DMS53 treated with DMSO at 0.1 percent for 48 hours (cell line): Measurements from ENCODE around the gene FAM114A1.
A peak's percentile ranks its signal among the peaks of the same experiment; 100 is the strongest.

Experiments used
- DNase-seq: peaks from one replicate; lab custom pipeline; 2025; ENCODE audit not compliant: unreplicated experiment; lab: John Stamatoyannopoulos, UW

FAM114A1 gene

DNA sequence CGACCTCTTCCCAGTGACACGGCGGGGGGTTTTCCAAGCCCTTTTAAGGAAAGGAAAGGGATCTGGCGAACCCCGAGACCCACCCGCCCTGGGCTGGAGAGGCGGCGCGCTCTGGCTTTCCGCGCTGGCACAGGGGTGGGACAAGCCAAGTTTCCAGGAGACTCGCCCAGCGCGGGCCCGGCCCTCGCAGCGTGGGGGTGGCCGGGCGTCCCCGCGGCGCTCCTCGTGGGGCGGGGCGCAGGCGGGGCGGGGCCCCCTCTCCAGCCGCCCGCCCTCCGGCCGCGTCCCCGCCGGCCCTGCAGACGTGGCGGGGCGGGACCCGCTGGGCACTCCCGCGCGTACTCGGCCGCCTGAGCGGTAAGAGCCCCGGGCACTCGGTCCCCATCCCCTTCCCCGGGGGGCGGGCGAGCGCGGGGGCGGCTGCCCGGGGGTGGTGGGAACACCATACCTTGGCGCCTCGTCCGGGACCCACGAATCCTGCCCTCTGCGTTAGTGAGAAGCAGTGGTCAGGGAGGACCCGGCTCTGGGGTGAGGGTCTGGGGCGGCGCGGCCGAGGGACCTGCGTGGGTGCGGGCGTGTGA, at the start of gene FAM114A1:
FAM114A1 (plus strand) TSS at position 329 of the 581 bp plus-strand sequence. CDS start 10,273 bp downstream, outside the sequence.
- peak; percentile 70 for DNase-seq

DNA sequence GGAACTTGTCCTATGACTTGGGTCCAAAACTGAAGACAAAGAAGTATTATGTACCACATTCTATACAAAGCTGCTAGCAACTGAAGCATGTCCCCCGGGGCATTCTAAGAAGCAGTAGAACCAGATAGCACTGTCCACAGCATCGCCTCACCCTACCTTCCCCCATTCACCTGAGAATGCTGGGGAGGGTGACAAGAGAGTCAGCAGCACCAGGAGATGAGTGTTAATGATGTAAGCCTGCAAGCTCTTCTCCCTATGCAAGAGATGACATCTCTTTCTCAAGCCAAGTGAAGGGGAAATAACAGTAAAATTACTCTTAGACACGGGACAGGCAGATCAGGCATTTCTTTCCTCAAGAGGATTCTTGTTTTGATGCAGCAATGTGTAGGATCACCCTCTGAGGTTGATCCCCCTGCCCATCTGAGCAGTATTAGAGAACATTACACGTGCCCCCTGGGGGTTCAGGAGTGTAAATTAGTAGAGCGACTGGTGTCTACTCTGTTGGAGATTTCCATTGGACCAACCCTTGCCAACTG, 49.1 kb upstream of the FAM114A1 start:
- DNase-seq, result no peak

DNA sequence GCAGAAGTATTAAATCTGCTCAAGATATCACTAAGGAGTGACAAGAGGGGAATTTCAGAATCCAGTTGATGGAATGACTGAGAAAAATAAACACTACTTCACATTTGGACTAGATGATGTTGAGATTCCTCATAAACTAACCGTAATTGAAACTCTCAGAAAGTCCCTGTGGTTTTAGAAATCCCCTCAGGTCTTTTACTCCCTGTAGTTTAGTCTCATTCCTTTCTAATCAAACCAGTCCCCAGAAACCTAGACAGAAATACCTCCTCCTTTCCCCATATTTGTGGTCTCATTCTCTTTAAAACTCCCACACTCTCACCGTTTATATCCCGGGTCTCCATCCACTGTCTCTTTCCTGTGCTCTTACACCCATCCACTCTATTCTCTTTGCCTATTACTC, 48.0 kb upstream of the FAM114A1 start:
- DNase-seq, result no peak

DNA sequence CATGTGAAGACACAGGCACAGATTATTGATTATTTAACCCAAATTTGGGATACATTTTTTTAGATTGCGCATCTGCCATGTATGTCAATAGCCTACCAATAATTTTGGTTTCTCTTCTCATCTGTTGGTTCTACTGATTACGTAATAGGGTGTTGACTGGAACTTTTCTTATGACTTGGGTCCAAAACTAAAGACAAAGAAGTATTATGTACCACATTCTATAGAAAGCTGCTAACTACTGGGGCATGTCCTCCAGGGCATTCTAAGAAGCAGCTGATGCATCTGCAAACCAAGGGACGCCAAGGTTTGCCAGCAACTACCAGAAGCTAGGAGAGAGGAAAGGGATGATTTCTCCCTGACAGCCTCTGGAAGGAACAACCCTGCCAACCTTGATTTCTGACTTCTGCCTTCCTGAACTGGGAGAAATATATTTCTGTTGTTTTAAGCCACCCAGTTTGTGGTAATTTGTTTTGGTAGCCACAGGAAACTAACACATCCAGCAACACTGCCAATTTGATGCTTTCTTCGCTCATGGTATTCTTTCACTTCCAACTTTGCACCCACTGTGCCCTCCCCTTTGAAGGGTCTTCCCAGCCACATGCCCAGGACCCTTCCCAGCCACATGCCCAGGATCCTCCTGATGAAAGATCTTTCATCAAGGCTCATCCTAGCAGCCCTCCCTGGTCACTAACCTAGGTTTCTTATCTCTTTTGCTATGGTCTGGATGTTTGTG, 47.1 kb upstream of the FAM114A1 start:
- DNase-seq, result no peak

DNA sequence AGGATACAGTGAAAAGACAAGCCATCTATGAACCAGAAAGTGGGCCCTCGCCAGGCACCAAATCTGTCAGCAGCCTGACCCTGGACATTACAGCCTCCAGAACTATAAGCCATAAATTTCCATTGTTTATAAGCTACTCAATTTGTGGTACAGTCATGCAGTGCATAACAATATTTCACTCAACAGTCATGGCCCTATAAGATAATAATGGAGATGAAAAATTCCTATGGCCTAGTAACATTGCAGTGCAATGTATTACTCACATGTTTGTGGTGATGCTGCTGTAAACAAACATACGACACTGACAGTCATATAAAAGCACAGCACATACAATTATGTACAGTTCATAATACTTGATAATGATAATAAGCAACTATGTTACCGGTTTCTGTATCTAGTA, 45.9 kb upstream of the FAM114A1 start:
- DNase-seq, result no peak

DNA sequence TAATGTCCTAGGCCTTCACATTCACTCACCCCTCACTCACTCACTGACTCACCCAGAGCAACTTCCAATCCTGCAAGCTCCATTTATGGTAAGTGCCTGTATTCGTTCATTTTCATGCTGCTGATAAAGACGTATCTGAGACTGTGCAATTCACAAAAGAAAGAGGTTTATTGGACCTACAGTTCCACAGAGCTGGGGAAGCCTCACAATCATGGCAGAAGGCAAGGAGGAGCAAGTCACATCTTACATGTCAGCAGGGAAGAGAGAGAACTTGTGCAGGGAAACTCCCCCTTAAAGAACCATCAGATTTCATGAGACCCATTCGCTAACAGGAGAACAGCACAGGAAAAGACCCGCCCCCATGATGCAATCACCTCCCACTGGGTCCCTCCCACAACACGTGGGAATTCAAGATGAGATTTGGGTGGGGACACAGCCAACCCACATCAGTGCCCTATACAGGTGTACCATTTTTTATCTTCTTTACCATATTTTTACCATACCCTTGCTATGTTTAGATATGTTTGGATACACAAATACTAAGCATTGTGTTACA, 44.8 kb upstream of the FAM114A1 start:
- no peak for DNase-seq

DNA sequence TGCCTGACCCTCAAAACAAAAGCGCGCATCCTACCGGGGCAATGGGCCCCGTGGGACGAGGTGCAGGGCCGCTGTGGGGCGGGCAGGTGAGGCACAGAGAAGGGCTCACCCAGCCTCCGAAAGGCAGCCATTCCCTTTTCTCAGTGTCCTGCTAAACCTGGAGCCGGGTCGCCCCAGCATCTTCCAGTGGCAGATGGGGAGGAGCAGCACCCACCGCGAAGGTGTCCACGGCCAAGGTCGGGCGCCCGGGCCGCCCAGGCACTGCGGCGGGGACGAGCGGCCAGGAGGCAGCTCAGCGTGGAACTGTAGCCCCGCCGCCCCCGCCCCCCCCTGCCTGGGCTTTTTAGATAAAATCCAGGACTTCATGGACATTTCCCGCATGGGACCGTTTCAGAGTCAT, 43.8 kb upstream of the FAM114A1 start:
- no peak for DNase-seq

DNA sequence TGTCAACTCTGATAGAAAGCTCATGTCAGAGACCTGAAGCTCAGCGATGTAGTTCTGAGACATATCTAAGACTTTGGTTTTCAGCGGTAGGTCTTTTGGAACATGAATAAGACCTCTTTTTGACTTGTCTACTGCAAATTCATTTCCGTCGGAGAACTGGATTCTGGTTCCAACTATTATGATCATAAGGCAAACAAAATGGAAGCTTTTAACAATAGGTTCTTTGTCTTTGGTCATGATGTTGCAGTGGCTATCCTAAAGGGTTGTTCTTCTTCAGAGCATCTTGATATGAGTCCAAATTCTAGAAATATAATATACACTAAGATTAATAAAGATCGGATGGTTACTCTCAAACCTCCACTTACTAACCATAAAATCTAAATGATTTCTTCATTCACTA, 38.4 kb upstream of the FAM114A1 start:
- no peak for DNase-seq

DNA sequence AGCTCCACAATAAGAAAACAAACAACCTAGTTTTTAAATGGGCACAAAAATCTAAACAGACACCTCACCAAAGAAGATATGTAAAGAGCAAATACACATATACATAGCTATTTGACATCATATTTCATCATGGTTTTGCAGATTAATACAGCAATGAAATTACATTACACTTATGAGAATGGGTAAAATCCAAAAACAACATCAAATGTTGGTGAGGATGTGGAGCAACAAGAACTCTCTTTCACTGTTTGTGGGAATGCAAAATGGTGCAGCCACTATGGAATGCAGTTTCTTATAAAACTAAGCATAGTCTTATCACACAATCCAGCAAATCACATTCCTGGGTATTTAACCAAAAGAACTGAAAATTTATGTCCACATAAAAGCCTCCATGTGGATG, 36.0 kb upstream of the FAM114A1 start:
- no peak for DNase-seq

DNA sequence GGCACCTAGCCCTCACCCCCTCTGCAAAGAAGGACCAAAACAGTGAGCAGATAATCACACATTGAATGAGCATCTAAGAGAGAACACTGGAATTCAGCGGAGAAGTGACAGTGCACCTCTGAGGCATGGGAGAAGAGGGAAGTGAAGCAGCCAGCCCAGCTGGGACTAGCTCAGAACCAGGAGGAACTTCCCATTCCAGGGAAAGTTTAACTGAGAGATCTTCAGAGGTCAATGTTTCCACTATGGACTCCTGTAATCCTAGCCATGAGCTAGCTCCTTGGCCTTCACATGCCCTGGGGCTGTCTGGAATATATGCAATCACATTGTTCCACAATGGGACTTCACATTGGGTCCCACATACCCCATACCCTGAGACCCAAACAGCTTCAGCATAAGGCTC, 35.4 kb upstream of the FAM114A1 start:
- no peak for DNase-seq

DNA sequence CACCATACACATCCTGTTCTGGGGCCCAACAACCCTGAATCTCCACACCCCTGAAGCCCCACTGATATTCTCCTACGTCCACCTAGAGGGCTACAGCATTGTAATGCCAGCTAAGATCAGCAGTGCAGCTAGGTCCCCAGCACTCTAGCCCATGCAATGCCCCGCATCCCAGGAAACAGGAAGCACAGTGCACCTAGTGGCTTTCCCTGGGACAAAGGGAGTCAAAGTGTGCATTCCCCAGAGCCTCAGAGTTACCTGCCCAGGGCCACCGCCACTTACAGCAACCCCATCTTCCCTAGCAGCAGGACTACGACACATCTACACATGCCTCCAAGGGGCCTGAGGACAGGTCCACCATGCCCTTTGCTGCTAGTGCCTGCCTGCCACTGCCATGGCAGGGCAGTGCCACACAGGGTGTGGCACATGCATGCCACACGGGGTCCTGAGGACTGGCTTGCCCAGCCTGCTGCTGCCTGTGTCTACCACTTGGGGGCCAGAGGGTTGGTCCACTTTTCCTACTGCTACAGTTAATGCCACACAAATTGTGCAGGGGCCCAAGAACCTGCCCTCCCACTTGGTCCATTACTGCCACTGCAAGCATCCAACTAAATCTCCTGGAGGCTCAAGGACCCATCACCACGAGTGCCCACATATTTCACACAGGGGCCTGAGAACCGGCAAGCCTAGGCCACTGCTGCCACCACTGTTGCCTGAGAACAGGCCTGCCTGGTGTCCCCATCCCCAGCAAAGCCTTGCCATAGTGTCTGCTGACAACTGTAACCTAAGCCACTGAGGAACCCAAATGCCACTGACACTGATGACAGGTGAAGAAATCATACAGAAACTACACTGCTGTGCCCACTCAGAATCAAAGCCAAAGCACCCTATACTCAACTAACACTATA, 34.7 kb upstream of the FAM114A1 start:
- no peak for DNase-seq

DNA sequence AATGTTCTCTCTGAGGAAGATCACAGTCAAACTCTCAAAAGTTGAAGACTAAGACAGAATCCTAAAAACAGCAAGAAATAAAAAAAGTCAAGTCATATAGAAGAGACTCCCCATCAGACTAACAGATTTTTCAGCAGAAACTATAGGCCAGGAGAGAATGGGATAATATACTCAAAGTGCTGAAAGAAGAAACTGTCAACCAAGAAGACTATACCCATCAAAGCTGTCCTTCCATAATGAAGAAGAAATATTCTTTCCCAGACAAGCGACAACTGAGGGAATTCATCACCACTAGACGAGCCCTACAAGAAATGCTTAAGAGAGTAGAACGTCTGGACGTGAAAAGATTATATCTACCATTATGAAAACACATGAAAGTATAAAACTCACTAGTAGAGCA, 33.0 kb upstream of the FAM114A1 start:
- no peak for DNase-seq

DNA sequence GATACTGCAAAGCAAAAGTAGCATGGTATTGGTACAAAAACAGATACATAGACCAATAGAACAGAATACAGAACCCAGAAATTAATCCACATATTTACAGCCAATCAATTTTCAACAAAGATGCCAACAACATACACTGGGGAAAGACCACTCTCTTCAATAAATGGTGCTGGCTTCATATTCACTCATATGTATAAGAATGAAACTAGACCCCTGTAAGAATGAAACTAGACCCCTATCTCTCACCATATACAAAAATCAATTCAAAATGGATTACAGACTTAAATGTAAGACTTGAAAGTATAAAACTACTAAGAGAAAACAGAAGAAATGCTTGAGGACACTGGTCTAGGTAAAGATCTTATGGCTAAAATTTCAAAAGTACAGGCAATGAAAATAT, 30.3 kb upstream of the FAM114A1 start:
- no peak for DNase-seq

DNA sequence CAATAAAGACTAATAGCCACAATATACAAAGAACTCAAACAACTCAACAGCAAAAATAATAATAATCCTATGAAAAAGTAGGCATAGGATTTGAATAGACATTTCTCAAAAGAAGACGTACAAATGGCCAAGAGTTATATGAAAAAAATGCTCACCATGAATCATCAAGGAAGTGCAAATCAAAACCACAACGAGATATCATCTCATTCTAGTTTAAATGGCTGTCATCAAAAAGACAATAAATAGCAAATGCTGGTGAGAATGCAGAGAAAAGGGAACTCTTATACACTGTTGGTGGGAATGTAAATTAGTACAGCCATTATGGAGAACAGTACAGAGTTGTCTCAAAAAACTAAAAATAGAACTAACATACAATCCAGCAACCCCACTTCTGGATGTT, 29.8 kb upstream of the FAM114A1 start:
- DNase-seq, result no peak

DNA sequence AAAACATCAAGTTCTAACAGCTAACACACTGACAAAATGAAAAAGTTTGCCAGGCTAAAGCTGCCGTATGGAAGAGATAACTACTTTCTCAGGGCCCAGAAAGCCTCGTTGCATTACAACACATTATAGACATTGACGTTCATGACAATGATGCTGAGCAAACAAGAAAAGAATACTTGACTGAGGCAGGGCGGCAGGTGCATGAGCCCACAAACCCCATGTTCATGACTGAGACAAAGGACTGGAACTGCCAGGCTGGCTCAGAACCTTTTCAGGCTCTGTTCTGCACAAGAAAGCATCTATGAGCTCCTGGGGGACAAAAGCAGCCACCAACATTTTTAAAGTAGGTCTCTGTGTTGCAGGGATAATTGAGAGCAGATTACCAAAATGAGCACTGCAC, 24.6 kb upstream of the FAM114A1 start:
- DNase-seq, result peak; percentile 96

DNA sequence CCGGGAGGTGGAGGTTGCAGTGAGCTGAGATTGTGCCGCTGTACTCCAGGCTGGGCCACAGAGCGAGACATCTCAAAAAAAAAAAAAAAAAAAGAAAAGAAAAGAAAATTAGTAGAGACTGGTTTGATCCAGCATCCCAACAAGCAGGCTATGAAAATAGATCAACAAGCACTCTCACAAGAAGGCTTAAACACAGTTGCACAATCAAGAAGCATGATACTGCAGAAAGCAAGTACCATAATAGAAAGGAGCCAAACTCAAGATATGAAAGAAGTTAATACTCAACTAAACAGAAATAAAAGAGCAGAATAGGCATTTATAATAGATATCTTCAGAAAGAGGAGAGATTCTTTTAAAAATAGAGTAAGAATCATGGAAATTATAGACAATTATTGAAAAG, 21.6 kb upstream of the FAM114A1 start:
- no peak for DNase-seq

DNA sequence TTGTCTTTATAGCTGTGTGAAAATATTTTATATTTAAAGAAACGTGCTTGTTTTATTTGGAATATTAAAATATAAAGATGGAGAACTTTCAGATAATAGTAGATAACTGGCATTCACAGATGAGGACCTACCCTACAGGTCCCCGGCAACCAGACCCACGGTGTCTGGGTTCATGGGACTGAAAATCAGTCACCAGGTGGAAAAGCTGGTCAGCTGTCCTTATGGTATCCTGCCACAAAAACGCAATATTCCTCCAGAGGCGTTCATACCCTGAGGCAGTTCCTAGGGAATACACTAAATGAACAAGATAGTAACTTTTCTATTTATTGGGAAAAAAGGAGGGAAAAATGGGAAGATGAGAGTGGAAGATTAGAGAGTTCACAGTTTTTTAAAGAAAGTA, 12.1 kb upstream of the FAM114A1 start:
- no peak for DNase-seq

DNA sequence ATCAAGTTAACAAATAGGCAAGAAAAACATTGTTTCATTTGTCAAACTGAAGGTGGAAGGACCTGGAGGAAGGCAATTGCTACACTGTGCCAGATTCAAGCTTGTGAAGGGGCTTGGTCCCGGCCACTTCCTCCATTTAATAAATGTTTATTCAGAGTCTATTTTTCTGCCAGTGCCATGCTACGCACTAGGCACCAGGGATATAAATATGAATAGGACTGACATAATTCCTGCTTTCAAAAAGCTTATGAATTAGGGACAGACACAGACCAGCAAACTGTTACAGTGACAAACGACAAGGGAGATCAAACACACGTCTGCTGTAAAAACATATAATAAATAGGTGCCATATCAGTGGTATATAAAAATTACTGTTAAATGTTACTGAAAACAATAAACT, 11.6 kb upstream of the FAM114A1 start:
- peak; percentile 75 for DNase-seq

DNA sequence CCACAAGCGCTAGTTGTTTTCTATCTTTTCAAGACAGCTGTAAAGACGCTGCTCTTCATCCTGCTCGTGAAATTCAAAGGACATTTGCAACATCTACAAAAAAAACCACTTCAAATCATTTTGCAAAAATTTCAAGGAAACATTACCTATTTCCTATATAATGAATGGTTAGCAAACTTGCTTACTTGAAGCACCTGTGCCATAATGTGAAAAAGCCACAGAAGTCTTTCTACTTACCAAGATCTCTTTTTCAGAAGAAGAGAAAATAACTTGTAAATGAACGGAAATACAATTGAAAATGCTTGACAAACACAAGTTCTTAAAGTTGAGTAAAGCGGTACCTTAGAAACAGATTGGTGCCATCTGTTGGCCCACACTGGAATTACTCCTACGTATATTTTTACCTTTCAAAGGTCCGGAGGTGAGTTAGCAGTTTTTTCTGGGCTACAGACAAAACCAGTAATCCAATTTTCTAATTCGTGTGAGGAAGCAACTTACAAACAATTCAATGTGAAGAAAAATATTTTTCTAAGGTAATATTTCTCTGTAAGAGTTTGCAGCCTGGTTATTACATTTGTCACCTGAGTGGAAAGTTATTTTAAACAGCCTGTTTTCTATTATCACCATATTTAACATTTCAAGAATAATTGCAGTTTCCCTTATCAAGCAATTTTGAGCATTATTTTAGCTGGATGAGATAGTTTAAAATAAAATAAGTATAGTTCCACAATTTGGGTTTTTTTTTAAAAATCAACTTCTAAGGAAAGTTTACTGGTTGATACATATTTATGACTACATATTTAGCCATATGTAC, 10.9 kb upstream of the FAM114A1 start, which contains the start of gene TLR6:
TLR6 (minus strand) TSS at position 294 of the 814 bp plus-strand sequence. CDS start 27,344 bp downstream, outside the sequence.
- peak; percentile 93 for DNase-seq

DNA sequence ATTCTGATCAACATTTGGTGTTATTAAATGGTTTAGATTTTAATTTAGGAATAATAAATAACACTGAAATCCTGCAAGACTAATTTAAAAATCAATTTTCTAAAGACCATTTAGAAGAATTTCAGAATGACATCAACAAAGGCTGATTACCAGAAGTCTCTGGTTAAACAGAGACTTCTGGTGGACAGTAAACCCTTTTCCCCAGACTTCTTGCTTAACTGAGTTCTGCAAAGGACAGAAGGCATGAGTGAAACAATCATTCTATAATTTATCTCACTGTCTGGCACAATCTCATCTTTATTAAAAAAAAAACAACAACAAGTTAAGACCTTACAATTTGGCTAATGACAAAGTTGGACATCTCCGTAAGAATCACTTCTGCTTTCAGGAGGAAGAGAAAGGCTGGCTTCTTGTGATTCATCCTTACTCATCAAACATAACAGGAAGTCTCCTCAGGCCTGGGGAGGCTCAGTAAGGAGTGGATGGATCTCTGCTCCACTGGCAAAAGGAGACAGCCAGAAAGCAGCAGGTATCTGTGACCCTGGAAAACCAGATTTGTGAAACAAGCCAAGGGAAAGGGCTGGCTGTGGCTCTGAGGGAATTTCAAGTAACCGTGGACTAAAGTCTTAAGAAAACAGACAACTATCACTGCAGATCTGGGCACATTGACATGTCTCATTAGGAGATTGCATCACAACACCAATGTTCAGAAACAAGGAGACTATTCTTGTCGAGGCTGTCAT, 10.1 kb upstream of the FAM114A1 start:
- DNase-seq, result peak; percentile 73
